HepG2 (cell line): ENCODE measurements around the gene UTP20. TPM values are rescaled to one million over a fixed set of nuclear protein-coding genes. Genes with fewer than 3 reads are reported as not detected.

Source experiments
- ATAC-seq: fragments of 200-7000 bp; cut with Tn5 transposase; 3 replicates; pipeline ENCODE4 v1.9.1; 2020; ENCODE audit warnings: mild to moderate bottlenecking, moderate library complexity
- BruUV-seq: library from RNA; stranded (reverse); fragments of 400-500 nt; replicated peaks from 2 replicates; lab custom pipeline; 2021; lab: Mats Ljungman, UMichigan
- CTCF ChIA-PET: fragments of 300-600 bp; formaldehyde crosslinking; extraction: SDS; loops from one replicate; lab custom pipeline; 2021; ENCODE audit warnings: low total read pairs, inconsistent platforms, low intra/inter-chr PET ratio; lab: Yijun Ruan, JAX
- POLR2A ChIA-PET: fragments of 350-600 bp; sonication (Branson Sonifier 250); formaldehyde crosslinking; loops from one replicate; lab custom pipeline; 2020; ENCODE audit warnings: antibody characterized with exemption, inconsistent platforms; lab: Yijun Ruan, JAX
- DNase-seq: peaks from one replicate; pipeline ENCODE4 v3.0.0-alpha.2; 2015; ENCODE audit warnings: low spot score
- FAIRE-seq: peaks from 3 replicates; lab custom pipeline; 2011; peaks lifted over from hg19 to GRCh38; lab: Jason Lieb, UNC
- H2AFZ ChIP-seq: one replicate; pipeline ENCODE4 v1.6.1; 2011; ENCODE audit warnings: low read length, inconsistent platforms
- H3K27ac ChIP-seq: fragments of 300-600 bp; 3 replicates; pipeline ENCODE4 v1.8.0; 2011; ENCODE audit warnings: mixed run types, mild to moderate bottlenecking, mixed read lengths, low read length, inconsistent platforms; ENCODE audit not compliant: insufficient read depth; ENCODE audit errors: extremely low read length
- H3K27me3 ChIP-seq, 2 experiments: fragments of 200-600 bp in 1 of 2; 2 replicates in 1 of 2; 3 replicates in 1 of 2; pipeline versions ENCODE4 v1.6.0 to v1.8.0; 2011; ENCODE audit warnings: low read length in 2 of 2, mild to moderate bottlenecking in 2 of 2, moderate library complexity in 2 of 2, inconsistent platforms in 1 of 2; ENCODE audit not compliant: insufficient read depth in 2 of 2, control insufficient read depth in 1 of 2
- H3K36me3 ChIP-seq, 2 experiments: fragments of 200-600 bp in 1 of 2; replicated peaks in 1 of 2; 2 replicates in 1 of 2; 3 replicates in 1 of 2; pipeline versions ENCODE4 v1.5.1 to v1.8.0; 2011; ENCODE audit warnings: low read length in 2 of 2, inconsistent platforms in 1 of 2; ENCODE audit not compliant: insufficient read depth in 2 of 2, control insufficient read depth in 1 of 2
- H3K4me1 ChIP-seq: 2 replicates; pipeline ENCODE4 v1.5.1; 2012; ENCODE audit warnings: low read length, inconsistent platforms; ENCODE audit not compliant: insufficient read depth
- H3K4me2 ChIP-seq: 2 replicates; pipeline ENCODE4 v1.6.0; 2011; ENCODE audit warnings: low read depth, low read length, inconsistent platforms
- H3K4me3 ChIP-seq, 3 experiments: fragments of 200-600 bp in 1 of 3; sonication (generic), shearing (Covaris generic) in 1 of 3; replicated peaks in 1 of 3; 2 replicates each; pipeline ENCODE4 v1.5.1; 2011 to 2016; ENCODE audit warnings: low read length in 3 of 3, inconsistent platforms in 2 of 3, low read depth in 2 of 3, mild to moderate bottlenecking in 2 of 3, control low read depth in 1 of 3, mixed read lengths in 1 of 3; ENCODE audit not compliant: insufficient read depth in 1 of 3
- H3K79me2 ChIP-seq: one replicate; pipeline ENCODE4 v1.6.1; 2011; ENCODE audit warnings: low read length, inconsistent platforms; ENCODE audit not compliant: insufficient read depth
- H3K9ac ChIP-seq: 2 replicates; pipeline ENCODE4 v1.6.0; 2011; ENCODE audit warnings: mild to moderate bottlenecking, low read depth, low read length, inconsistent platforms; ENCODE audit not compliant: insufficient read depth
- H3K9me3 ChIP-seq: 2 replicates; pipeline ENCODE4 v1.5.1; 2012; ENCODE audit warnings: mild to moderate bottlenecking, low read length
- H4K20me1 ChIP-seq: 2 replicates; pipeline ENCODE4 v1.6.0; 2011; ENCODE audit warnings: inconsistent platforms, mild to moderate bottlenecking, low read length, moderate library complexity; ENCODE audit not compliant: insufficient read depth
- BORCS8-MEF2B ChIP-seq: sonication (generic); formaldehyde crosslinking; IDR thresholded peaks from 2 replicates; pipeline ENCODE4 v1.8.0; 2022; ENCODE audit warnings: mild to moderate bottlenecking, missing genetic modification reagents
- PAWR ChIP-seq: sonication (generic); formaldehyde crosslinking; IDR thresholded peaks from 2 replicates; pipeline ENCODE4 v1.4.0; 2020; ENCODE audit warnings: missing genetic modification reagents, mild to moderate bottlenecking, borderline replicate concordance
- ZFP37 ChIP-seq: sonication (generic); formaldehyde crosslinking; IDR thresholded peaks from 2 replicates; pipeline ENCODE4 v1.4.0; 2020; ENCODE audit warnings: missing genetic modification reagents, borderline replicate concordance
- WGBS: methylation state at CpG from one replicate; pipeline ENCODE4 v1.1.6; 2017; ENCODE audit warnings: low lambda C conversion rate; 5-methylcytosine and 5-hydroxymethylcytosine counted together
- in situ Hi-C: cut with HindIII; loops from 2 replicates; pipeline ENCODE4 v1.10.0; 2017; ENCODE audit warnings: low pct_unique_long_range_greater_than_20kb; ENCODE audit not compliant: extremely low pct_ligation_motif_present
- intact Hi-C: fragments of 100-400 bp; cut with micrococcal nuclease; formaldehyde crosslinking; loops from one replicate; pipeline ENCODE4 v1.10.0; 2022; ENCODE audit not compliant: unreplicated experiment
- polyA plus RNA-seq, 8 experiments: library from polyadenylated mRNA; depleted of rRNA in 3 of 8; stranded (reverse) in 7 of 8; unstranded in 1 of 8; fragments of >200 nt; fragmentation: Illumina TruSeq in 4 of 8; extraction: Trizol in 4 of 8; gene quantifications; 2 replicates each; pipeline versions ENCODE4 v1.2.1 to v1.2.3, GENCODE V29; 2011 to 2016; ENCODE audit warnings: low read depth in 4 of 8, missing spikeins in 1 of 8, mixed read lengths in 1 of 8; ENCODE audit not compliant: insufficient read depth in 1 of 8
- total RNA-seq, 5 experiments: library from RNA; depleted of rRNA; stranded (reverse); fragments of >200 nt; fragmentation: Illumina TruSeq; extraction: Trizol; gene quantifications; 2 replicates each; pipeline ENCODE4 v1.2.3, GENCODE V29; 2016; ENCODE audit warnings: low read depth in 1 of 5
- TF ChIP-seq, protein P1 (sequence below), 2 experiments: sonication (generic) in 1 of 2; formaldehyde crosslinking in 1 of 2; IDR thresholded peaks; 2 replicates each; pipeline versions ENCODE4 v1.6.1 to v1.9.0; 2014 to 2022; ENCODE audit warnings: antibody characterized with exemption in 1 of 2, borderline replicate concordance in 1 of 2, inconsistent platforms in 1 of 2, low read depth in 1 of 2, missing genetic modification reagents in 1 of 2
- TF ChIP-seq, protein P2 (sequence below): sonication (generic); formaldehyde crosslinking; IDR thresholded peaks from 2 replicates; pipeline ENCODE4 v1.8.1; 2023; ENCODE audit warnings: mild to moderate bottlenecking, missing genetic modification reagents
- TF ChIP-seq, protein P3 (sequence below): sonication (generic); formaldehyde crosslinking; IDR thresholded peaks from 2 replicates; pipeline ENCODE4 v1.4.0; 2020; ENCODE audit warnings: missing genetic modification reagents

UTP20 gene
- total and polyA plus RNA-seq, 2 of the 13 experiments (the other 11 are each of a cell fraction or from before 2014, with no cell fraction given) = 9.0 to 38.5 TPM

DNA sequence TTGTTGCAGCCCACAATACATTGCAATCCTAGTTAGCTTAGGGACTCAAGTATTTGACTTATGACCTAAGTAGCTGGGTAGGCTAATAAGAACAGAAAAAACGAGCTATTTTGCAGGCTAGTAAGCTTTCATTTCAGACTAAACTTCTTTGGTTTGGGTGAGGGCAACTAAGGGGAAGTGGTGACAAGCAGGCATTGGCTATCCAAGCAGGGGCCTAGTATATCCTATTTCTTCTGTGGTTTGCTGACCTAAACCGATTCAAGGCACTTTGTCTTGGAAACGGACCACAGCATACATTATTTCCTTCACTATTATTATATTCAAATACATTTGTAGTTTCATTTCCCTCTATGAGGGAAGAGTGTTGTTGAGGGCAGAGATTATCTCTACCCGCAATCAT is 48.3 kb upstream of the UTP20 start:
- no peak for FAIRE-seq
- Histone ChIP-seq H4K20me1 (no peaks in the 10 kb centered on the region), H3K27me3 (peaks cover 2 to 13% of the 10 kb centered on the region in 2 experiments; a peak in 2 of 5 replicates), H3K79me2 (no peaks in the 10 kb centered on the region), H3K9me3 (no peaks in the 10 kb centered on the region), H3K4me2 (no peak overlapping the region), H3K27ac (no peak overlapping the region), H3K4me1 (no peaks in the 10 kb centered on the region), H3K36me3 (no peaks in the 10 kb centered on the region), H3K9ac (no peak overlapping the region), H3K4me3 (no peak overlapping the region), H2AFZ (no peak overlapping the region)
- no TSS peak for BruUV-seq
- DNase-seq = no peak
- ChIA-PET POLR2A (no interaction called here), CTCF (no interaction called here)
- intact Hi-C loops = no loop called here
- TF ChIP-seq BORCS8-MEF2B (CRISPR knock-in tag) (no peak), ZFP37 (CRISPR knock-in tag) (no peak)
- no peak for ATAC-seq
- under 1% methylated on average over 4 of the region's 4 CpGs for WGBS
- in situ Hi-C loops = no loop called here

GRCh38 chr12:101235686-101236085 is 44.2 kb upstream of the UTP20 start:
- H3K27me3 ChIP-seq = peaks cover 2 to 5% of the 10 kb centered on the region in 2 experiments; a peak in 3 of 5 replicates
- no peaks in the 10 kb centered on the region for H3K36me3 ChIP-seq
- DNase-seq (no peak), ATAC-seq (no peak), FAIRE-seq (no peak)
- no peak overlapping the region for H3K4me2 ChIP-seq
- H3K4me3 ChIP-seq = no peak overlapping the region
- POLR2A ChIA-PET = no interaction called here
- H3K9ac ChIP-seq = no peak overlapping the region
- CTCF ChIA-PET = no interaction called here
- no peak overlapping the region for H3K27ac ChIP-seq
- intact Hi-C loops = no loop called here
- H3K79me2 ChIP-seq = no peaks in the 10 kb centered on the region
- 38% methylated on average over 2 of the region's 2 CpGs for WGBS
- in situ Hi-C loops = no loop called here
- no peaks in the 10 kb centered on the region for H4K20me1 ChIP-seq
- H3K9me3 ChIP-seq = no peaks in the 10 kb centered on the region
- H2AFZ ChIP-seq = no peak overlapping the region
- BruUV-seq = no TSS peak
- H3K4me1 ChIP-seq = no peaks in the 10 kb centered on the region
- TF ChIP-seq, protein P1, sequence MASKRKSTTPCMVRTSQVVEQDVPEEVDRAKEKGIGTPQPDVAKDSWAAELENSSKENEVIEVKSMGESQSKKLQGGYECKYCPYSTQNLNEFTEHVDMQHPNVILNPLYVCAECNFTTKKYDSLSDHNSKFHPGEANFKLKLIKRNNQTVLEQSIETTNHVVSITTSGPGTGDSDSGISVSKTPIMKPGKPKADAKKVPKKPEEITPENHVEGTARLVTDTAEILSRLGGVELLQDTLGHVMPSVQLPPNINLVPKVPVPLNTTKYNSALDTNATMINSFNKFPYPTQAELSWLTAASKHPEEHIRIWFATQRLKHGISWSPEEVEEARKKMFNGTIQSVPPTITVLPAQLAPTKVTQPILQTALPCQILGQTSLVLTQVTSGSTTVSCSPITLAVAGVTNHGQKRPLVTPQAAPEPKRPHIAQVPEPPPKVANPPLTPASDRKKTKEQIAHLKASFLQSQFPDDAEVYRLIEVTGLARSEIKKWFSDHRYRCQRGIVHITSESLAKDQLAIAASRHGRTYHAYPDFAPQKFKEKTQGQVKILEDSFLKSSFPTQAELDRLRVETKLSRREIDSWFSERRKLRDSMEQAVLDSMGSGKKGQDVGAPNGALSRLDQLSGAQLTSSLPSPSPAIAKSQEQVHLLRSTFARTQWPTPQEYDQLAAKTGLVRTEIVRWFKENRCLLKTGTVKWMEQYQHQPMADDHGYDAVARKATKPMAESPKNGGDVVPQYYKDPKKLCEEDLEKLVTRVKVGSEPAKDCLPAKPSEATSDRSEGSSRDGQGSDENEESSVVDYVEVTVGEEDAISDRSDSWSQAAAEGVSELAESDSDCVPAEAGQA (IDR thresholded peaks at IDR 0.05; ENCODE audit: low read depth) = no peak
- TF ChIP-seq, protein P1 (CRISPR knock-in tag; IDR thresholded peaks at IDR 0.05; ENCODE audit: borderline replicate concordance) = no peak
- TF ChIP-seq, protein P2, sequence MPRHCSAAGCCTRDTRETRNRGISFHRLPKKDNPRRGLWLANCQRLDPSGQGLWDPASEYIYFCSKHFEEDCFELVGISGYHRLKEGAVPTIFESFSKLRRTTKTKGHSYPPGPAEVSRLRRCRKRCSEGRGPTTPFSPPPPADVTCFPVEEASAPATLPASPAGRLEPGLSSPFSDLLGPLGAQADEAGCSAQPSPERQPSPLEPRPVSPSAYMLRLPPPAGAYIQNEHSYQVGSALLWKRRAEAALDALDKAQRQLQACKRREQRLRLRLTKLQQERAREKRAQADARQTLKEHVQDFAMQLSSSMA (CRISPR knock-in tag) = no peak
- no peak for TF ChIP-seq PAWR (CRISPR knock-in tag)
- TF ChIP-seq, protein P3, sequence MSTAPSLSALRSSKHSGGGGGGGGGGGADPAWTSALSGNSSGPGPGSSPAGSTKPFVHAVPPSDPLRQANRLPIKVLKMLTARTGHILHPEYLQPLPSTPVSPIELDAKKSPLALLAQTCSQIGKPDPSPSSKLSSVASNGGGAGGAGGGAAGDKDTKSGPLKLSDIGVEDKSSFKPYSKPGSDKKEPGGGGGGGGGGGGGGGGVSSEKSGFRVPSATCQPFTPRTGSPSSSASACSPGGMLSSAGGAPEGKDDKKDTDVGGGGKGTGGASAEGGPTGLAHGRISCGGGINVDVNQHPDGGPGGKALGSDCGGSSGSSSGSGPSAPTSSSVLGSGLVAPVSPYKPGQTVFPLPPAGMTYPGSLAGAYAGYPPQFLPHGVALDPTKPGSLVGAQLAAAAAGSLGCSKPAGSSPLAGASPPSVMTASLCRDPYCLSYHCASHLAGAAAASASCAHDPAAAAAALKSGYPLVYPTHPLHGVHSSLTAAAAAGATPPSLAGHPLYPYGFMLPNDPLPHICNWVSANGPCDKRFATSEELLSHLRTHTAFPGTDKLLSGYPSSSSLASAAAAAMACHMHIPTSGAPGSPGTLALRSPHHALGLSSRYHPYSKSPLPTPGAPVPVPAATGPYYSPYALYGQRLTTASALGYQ (CRISPR knock-in tag) = no peak
